Hematopoietic multipotent progenitor cell treated with erythropoietin and hydrocortisone succinate and interleukin-3 and kit ligand, for 6 days (in vitro differentiated cells): ENCODE data around the gene STON2.

Experiments
- DNase-seq: peaks from one replicate; pipeline ENCODE4 v3.0.0-alpha.2; 2015

Gene STON2

DNA sequence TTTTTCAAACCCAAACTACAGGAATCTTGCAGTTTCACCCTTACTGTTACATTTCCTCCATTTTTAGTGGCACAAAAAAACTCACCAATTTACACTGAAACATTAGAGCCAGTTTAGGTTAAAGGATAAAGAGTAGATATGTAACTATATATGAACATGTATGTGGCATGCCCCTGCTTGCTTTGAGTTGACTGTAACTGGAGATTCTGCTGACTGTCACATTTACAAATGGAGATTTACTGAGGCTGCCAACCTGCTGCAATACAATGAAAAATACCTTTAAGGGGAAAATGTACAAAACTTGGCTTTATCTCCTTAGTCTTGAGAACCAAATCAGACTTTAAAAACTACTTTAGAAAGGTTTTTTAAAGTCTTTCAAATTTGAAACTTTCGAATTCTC, 28.3 kb downstream of the STON2 start:
- DNase-seq = no peak

DNA sequence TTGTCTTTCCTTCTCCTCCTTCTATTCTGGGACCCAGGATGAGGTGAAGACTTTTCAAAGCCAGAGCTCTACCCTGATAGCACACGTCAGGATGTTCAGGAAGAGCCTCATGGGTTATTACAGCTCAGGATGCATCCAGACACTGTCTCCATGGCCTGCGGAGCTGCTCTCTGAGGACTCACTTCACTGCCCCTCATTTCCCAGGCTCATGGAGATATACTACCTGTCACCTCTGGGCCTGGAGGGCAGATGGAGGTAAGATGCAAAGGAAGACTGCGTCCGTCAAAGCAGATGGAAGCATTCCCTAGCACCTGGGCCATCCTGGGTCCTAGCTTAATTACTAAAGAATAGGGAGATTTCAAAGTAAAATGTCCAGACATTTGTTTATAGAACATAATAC, 32.6 kb downstream of the STON2 start:
- DNase-seq = no peak

DNA sequence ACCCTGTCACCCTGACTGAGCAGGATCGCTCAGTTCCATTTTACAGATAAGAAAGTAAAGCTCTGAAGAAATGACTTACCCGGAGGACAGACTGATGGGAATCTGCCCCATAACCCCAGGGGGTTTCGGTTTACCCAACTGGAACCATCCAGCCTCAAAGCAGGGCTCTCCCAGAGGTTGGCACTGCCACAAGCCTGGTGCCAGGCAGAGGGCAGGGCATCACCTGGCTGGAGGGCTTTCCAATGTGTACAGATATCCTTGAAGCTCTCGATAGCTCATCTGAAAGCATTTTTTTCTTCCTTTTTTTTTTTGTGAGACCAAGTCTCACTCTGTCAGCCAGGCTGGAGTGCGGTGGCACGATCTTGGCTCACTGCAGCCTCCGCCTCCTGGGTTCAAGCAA, 33.2 kb downstream of the STON2 start:
- no peak for DNase-seq

DNA sequence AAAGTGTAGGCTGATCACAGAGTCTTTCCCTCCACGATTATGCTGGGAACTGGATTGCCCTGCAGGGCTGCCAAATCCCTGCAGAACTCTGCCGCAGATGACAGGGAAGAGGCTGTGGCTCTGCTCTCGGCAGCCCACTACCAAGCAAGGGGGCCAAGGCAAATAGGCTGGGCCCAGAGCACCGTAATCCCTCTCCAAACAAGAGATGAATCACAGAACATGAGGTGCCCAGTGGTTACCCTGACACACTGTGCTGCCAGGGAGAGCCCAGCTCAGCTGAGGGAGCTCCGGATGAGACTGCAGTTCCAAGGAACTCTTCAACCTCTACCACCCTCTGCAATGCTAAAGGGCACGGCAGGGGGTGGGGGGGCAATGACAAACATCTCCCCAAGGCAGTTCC, 33.9 kb downstream of the STON2 start:
- DNase-seq = no peak

DNA sequence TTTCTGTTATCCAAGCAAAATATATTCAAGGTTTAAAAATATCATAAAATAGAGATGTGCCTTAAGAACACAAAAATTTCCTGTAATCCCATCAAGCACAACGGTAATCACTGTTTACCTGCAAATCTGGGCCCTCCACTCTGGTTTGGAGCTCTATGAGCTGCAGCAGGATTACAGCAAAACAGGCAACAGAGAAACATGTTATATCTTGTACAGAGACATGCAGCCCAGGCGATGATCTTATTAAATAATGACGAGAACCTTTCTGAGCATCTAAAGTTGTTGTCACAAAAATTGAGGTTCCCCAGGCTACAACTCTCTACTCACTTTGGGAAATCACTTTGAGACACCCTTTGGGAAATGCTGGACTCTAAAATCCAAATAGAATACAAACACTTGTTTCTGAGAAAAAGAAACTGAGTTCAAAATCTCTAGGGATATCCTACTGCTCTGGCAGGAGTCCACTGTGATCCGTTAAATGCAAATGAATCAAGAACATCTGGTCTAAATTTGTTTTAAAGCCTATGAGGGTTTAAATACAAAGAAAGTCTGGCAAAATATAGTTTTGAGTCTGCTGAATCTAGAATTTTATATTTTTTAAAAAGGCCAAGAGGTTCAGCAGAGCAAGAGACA, 36.3 kb downstream of the STON2 start:
- DNase-seq = no peak

DNA sequence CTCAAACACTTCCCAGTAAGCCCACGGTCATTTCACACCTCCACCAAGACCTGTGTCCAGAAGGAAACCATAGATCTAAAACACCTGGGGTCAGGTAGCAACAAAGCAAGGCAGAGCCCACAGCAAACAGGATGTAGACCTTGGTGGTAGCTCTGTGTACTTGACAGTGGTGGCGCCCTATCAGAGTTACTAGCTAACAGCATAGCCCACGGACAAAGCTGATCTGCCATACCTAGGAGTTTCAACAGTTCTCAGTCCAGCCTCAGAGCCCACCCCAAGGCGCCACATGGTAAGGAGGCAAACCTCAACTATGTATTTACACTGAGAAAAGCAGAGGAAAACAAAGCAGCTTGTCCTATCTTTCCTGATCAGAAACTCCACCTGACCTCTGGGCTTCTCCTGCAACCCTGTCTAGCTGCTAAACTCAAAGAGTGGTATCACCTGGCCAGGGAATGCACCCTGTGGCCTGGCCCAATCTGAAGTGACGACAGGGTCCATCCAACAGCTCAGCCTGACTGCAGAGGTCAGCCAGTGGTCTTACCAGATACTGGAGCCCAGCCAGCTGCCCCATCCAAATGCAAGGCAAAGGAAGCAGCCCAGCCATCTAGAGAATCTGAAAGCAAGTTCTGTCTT, 46.3 kb downstream of the STON2 start:
- DNase-seq = no peak

DNA sequence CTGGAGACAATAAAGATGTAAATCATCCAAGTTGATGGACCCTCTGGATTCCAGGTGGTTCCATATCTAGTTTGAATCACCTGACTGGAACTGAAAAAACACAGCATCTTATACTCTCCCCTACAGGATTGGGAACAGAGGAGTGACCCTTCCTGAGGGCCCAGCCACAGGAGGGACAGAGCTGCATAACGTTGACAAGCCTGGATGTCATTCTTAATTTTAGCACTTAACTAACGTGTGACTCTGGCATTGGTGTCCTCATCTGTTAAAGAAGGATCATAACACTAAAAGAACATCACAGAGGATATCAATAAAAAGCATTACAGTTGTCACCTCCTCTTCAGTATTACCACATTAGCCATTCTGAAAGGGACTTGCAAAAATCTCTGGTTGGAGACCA, 47.7 kb downstream of the STON2 start:
- no peak for DNase-seq

DNA sequence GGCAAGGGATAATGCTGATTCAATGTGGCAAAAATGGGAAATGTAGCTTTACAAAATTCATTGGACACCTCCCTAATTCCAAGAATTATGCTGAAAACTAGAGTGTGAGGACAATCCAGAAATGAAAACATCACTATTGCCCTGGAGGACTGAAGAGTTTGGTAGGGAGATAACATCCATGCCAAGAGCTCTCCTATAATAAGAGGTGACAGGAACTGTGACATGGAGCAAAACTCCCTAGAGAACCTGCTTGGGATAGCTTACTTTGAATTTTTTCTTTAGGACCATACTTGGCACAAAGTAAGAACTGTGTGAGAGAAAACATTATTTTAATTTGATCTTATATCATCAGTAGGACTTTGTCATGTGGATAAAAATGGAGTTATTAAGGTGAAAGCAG, 48.9 kb downstream of the STON2 start:
- DNase-seq = no peak

DNA sequence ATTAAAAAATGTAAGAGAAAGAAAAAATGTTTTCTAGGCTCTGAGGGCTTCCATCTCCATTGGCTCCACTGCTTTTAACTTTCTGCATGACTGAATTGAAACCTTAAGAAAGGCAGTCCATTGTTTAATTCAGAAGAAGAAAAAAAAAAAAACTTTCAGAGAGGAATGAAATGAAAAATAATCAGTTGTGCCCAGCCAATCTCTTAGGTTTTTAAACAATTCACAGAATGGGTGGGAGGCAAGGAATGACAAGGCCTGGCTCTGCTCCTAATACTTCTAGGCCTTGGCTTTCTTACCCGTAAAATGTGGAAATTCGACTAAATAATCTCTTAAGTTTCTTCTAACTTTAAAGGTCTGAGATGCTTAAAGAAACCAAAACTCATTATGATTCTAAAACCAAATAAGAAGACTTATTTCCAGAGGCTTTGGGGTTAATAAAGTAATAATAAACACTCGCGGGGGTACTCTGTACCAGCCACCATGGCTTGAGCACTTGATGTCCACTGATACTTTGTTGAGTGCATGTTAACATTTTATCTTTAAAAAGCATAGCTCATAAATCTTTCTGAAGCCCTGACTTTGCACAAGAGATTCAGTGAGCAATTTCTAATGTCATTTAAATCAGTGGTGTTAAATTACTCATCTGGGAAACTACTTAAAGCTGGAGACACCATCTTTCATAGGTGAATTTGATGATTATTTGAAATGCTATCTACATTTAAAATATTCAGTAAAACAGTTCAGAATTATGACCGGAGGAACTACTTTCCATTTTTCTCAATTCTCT, 49.6 kb downstream of the STON2 start:
- no peak for DNase-seq

DNA sequence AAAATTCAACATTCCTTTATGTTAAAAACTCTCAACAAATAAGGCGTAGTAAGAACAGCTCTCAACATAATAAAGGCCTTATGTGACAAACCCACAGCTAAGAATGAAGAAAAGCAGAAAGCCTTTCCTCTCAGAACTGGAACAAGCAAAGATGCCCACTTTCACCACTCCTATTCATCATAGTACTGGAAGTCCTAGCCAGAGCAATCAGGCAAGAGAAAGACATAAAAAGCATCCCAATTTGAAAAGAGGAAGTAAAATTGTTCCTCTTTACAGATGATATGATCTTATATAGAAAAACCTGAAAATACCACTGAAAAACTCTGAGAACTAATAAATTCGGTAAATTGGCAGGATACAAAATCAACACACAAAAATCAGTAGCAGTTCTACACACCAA, 52.1 kb downstream of the STON2 start:
- DNase-seq = peak; percentile 31

DNA sequence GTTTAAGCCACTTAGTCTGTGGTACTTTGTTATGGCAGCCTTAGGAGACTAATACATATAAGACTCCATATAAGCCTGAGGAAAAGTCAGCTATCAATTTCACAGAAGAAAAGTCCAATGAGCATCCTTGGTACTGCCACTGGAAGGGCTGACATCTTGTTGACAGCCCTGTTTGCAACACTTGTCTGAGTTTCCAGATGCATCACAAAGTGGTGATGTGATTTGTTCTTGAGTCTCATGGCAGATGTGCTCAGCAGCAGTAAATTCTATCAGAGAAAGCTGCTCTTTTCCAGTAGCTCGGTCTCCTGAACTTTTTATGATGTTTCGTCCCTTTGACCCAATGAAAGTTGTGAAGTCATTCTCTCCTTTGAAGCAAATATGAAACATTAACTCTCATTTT, 54.3 kb downstream of the STON2 start:
- DNase-seq = no peak

DNA sequence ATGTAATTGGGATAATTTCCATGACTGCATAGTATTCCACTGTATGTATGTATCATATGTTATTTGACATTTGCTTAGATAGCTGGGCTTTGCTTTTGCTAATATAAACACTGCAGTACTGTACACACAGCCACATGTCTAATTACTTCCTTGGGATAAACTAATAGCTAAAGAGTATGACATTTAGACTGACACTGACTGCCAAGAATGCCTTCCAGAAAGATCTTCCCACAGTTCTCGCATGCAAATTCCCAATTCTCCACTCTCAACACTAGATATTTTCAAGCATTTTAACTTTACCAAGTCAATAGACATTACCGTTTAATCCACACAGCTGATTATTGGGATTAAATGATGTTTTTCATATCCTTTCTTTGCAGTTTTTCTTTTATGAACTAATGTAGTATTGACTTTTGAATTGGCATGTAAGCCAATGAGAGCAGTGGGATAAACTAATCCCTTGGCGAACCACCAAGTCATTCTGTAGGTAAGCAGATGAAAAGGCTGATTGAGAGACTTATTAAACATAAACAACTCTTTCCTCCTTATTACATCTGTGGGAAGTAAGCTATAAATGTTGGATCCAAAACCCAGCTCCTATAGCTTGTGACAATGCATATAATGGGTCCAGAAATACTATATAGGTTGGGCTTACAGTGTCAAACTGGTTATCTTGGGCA, 55.5 kb downstream of the STON2 start:
- no peak for DNase-seq

DNA sequence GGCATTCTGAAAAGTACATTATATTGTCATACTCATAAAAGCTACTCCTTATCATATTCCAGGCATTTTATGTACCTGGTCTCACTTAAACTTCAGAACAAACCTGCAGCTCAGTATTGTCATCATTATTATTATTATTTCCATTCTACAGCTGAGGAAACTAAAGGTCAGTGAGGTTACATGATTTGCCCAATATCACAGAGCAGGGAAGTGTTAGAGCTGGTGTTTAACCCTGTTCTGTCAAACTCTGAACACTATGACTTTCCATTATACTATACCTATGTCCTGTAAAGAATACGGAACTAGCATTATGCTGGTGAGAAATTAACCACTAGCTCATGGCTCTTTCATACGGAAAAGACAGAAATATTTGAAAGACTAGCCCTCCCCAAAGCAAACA, 56.4 kb downstream of the STON2 start:
- no peak for DNase-seq

DNA sequence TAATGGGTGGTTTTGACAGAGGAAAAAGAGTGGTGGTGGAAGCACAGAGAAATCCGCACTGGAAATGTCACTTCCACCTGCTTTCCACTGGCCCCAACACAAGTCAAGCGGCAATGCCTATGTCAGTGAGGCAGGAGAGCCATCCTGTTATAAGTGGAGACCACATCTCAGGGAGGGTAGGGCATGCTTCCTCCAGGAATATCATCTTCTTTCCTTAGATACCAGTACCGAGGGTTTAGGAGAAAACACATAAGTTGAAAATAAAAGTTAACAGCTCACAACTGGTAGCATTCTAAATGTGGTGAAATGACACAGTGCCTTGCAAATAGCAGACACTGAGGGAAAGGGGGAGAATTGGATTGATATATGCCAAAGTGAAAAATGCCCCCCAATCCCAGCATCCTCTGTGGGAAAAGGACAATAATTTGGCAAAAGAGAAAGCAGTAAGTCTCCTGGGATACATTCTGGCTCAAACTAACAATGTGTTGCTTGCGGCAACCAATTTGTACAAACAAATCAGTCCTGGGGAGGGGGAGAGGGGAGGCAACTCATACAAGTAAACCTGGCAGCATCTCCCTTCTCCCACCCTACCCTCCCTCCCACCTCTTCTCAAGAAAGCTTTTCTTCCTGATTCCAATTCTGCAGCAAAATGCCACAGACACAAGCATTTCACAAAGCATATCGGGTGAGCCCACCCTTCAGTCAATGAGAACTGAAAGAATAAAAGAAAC, 57.1 kb downstream of the STON2 start:
- no peak for DNase-seq

DNA sequence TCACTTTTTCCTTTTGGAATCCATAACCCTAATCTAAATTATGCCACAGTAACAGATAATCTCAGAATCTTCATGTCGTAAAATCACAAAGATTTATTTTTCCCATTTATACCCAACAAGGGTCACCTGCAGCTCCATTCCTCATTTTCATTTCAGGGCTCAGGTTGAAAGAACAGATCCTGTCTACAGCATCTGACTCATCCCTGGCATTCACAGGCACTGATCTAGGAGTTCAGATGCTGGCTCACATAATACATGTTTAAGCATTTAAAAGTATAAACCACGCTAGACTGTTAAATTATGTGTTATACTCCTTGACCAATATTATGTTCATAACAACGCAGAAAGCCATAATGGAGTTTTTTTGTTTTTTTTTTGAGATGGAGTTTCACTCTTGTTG, 58.3 kb downstream of the STON2 start:
- DNase-seq = no peak

DNA sequence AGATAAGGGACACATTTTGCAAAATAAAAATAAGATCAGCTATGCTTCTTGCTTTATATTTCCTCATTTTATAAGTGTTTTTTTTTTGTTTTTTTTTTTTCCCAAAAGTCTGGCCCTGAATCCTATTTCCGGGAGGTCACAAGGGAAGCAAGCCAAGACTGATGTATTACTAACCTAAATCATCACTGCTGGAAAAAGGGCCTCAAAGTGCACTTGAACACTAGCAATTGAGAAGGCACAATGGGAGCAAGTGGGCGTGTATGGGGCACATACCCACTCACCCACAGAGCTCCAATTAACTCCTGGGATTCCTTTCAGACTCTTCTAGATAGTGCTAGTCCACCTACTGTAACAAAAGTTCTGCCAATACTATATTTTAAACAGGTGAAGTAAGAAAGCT, 58.8 kb downstream of the STON2 start:
- DNase-seq = no peak

DNA sequence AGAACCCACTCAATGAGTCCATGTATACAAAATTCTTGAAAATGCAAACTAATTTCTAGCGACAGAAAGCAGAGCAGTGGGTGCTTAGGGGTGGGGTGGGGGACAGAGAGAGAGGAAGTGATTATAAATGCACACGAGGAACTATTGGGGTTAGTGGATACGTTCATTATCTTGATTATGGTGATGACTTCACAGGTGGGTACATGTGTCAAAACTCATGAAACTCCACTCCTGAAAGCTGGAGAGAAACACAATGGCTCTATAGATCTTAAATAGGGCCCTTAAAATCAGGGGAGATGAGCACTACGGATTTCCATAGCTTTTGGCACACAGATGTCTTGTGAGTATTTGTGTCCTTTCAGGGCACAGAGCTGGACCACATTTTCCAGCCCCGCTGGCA, 59.9 kb downstream of the STON2 start:
- no peak for DNase-seq

DNA sequence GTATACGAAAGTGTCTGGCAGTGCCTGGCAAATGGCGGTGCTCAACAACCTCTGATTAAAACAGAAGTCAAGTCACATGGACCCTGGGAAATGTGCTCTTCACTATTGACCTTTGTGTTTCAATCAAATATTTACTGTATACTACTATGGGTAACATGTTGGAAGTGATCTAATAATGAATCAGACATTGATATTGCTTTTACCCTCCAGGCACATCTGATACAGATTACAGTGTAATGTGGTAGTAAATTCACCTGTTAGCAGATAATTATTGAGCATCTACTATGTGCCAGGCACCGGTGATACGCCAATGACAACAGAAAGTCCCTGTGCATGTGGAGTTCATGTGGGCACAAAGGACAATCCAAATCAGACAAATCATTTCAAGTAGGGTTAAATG, 63.1 kb downstream of the STON2 start:
- no peak for DNase-seq

DNA sequence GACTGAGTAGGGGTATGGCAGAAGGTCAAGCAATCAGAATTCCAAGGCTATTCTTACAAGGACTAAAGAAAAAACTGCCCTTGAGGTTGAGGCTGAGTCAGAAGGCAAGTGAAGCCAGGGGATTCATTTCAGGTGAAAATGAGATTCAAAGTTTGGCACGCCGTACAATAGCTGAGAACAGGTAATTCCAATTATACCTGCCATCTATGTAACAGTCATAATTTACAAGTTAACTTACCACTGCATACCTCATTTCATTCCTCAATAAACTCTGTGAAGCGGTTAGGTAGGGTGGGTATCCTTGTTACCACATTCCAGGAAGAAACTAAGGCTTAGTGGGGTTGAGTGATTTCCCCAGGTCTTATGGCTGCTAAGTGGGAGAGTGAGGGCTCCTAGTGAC, 64.1 kb downstream of the STON2 start:
- no peak for DNase-seq

DNA sequence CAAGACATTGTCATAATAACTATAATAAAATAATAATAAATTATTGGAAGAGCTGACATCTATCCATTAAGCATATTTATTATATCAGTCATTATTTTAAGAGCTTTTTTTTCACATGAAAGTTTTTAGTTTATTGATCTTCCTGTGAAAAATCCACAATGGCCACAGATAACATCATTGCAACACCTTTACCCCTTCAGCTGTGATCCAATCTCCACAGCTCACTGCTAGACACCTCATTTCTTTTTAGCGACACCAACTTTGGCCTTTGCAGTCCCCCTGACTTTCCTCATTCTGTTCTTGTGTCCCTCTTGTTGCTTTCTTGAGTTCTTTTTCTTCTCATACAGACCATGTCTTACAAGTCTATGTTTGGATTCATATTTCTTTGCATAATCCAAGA, 67.4 kb downstream of the STON2 start:
- no peak for DNase-seq

DNA sequence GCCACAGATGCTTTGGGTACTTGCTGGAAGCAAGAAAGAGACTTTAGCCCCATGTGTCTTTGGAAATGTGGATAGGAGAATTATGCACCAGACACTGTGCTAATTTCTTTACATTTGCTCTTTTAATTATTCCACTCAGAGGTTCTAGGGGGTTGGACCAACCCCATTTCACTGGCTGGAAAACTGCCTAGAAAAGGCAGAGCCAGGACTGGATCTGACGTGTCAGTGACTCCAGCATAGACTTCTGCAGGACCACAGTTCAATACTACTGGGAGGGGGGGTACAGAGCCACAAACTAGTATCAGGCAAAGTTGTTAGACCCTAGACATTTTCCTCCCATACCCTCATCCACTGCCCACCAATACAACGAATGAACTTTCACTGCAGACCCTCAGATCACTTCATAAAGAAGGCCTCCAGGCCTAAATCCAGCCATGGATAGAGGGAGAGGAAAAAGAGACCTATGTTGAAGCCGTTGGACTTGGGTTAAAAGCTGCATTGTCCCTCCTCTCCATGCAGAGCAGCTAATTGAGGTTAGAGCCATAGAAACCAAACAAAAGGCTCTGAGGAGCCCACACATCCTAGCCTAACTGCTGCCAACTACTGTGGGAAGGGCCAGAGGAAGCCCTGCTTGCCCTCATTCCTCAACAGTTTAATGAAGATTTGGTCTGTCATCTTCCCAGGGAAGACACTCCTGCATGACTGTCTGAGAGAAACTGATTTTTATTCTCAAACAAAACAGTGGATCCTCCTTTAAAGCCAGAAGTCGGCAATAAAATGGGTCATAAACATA, 68.7 kb downstream of the STON2 start:
- no peak for DNase-seq

DNA sequence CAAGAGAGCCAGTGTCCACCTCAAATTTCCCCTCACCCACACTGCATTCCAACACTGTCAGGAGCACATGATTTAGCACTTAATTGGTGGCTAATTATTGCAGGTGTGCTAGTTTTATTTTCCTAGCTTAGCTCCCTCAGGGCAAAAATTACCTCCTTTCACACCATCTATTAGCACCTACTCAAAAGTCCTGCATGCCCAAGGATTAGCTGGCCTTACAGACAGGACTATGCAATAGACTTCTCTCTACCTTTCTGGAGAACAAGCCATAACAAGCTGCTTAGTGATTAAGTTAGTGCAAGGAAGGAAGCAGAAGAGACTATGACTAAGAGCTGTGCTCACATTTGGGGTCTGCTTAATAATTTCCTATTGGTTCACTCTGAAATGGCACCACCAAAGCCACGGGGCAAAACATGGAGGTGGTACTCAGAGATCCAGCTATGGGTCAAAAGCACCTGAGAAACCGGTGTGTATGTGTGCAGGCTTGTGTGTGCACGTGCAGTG, 69.5 kb downstream of the STON2 start:
- DNase-seq = no peak
